GM19025 (cell line): ENCODE measurements around the gene SLC6A11.

Experiments
- ATAC-seq: cut with Tn5 transposase; IDR thresholded peaks from one replicate; pipeline ENCODE4 v1.9.1; 2021; ENCODE audit warnings: mild to moderate bottlenecking, low read depth, moderate library complexity; ENCODE audit not compliant: unreplicated experiment

The SLC6A11 gene

GRCh38 chr3:10816019-10816862, at the start of gene SLC6A11:
Gene SLC6A11 (plus strand): TSS chr3:10816228. CDS start chr3:10816266, 38 bp downstream.
- no peak for ATAC-seq

- no peak for ATAC-seq
Measured at GRCh38 chr3:10768708-10769394, 47.2 kb upstream of the SLC6A11 start.

- ATAC-seq = no peak
Measured at GRCh38 chr3:10770547-10770946, 45.5 kb upstream of the SLC6A11 start.

GRCh38 chr3:10770981-10771380, 45.0 kb upstream of the SLC6A11 start:
- no peak for ATAC-seq

- no peak for ATAC-seq
Measured at GRCh38 chr3:10771486-10772270, 44.4 kb upstream of the SLC6A11 start.

GRCh38 chr3:10772271-10773161, 43.5 kb upstream of the SLC6A11 start:
- ATAC-seq = no peak

- ATAC-seq = no peak
Measured at GRCh38 chr3:10774129-10774670, 41.8 kb upstream of the SLC6A11 start.

GRCh38 chr3:10774825-10775224, 41.2 kb upstream of the SLC6A11 start:
- no peak for ATAC-seq

GRCh38 chr3:10775259-10775658, 40.8 kb upstream of the SLC6A11 start:
- no peak for ATAC-seq

- no peak for ATAC-seq
Measured at GRCh38 chr3:10775828-10776227, 40.2 kb upstream of the SLC6A11 start.

GRCh38 chr3:10777627-10778026, 38.4 kb upstream of the SLC6A11 start:
- ATAC-seq = no peak

- ATAC-seq = no peak
Measured at GRCh38 chr3:10778492-10779292, 37.3 kb upstream of the SLC6A11 start.

GRCh38 chr3:10779293-10779805, 36.7 kb upstream of the SLC6A11 start:
- no peak for ATAC-seq

- ATAC-seq = no peak
Measured at GRCh38 chr3:10780243-10780642, 35.8 kb upstream of the SLC6A11 start.

- no peak for ATAC-seq
Measured at GRCh38 chr3:10780922-10781321, 35.1 kb upstream of the SLC6A11 start.

- ATAC-seq = no peak
Measured at GRCh38 chr3:10781981-10782380, 34.0 kb upstream of the SLC6A11 start.

GRCh38 chr3:10783360-10784351, 32.4 kb upstream of the SLC6A11 start:
- no peak for ATAC-seq

GRCh38 chr3:10786640-10787039, 29.4 kb upstream of the SLC6A11 start:
- ATAC-seq = no peak
